Stimulated activated CD8-positive, alpha-beta memory T cell treated with anti-CD3 and anti-CD28 coated beads, Interleukin-7, amount 100 ng/mL, for 1 hour (primary cell): ENCODE data around the gene INPP5B.
"Not testable (repeated sequence)": the region's sequence is repeated elsewhere in the genome, so short reads cannot be mapped to it uniquely, and the experiment has no call there.

Experiments
- DNase-seq, 2 donors: peaks; one replicate each; pipeline ENCODE4 v3.0.0-alpha.2; 2020; ENCODE audit warnings: low read depth in 2 of 2

INPP5B gene

DNA sequence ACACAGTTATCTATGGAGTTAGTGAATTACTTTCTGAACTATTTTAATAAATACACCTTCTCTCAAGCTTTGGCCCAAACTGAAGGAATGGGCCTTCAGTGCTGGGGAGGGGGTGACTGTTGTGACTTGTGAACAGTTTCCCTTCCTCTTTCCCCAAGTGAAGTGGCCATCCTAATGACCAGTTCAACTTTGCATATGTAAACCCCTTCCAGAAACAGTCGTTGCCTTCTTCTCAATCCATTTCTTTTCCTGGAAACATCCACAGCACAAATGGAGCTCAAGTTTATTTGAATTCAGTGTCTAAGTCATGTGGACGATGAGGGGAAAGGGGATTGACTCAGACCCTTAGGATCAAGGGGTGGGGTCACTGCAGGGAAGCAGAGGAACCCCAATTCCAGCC lies 1.3 kb upstream of the INPP5B start:
- DNase-seq = no peak

DNA sequence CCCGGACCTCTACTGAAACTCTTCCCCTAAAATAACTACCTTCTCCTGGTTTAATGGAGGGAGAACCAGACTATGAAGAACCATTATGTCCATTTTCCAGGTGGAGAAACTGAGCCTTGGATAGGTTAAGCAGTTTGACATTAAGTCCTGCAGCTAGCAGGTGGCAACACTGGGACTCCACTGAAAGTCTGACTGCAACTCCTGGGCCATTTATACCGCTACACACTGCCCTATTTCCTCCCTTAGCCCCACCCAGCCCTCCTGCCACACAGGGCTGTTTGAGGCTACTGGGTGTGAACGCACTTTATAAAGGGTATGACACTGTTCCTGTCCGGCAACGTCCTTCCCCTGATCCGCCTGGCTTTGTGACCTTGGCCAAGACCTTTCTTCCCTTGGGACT lies 511 bp upstream of the INPP5B start:
- DNase-seq = no peak

DNA sequence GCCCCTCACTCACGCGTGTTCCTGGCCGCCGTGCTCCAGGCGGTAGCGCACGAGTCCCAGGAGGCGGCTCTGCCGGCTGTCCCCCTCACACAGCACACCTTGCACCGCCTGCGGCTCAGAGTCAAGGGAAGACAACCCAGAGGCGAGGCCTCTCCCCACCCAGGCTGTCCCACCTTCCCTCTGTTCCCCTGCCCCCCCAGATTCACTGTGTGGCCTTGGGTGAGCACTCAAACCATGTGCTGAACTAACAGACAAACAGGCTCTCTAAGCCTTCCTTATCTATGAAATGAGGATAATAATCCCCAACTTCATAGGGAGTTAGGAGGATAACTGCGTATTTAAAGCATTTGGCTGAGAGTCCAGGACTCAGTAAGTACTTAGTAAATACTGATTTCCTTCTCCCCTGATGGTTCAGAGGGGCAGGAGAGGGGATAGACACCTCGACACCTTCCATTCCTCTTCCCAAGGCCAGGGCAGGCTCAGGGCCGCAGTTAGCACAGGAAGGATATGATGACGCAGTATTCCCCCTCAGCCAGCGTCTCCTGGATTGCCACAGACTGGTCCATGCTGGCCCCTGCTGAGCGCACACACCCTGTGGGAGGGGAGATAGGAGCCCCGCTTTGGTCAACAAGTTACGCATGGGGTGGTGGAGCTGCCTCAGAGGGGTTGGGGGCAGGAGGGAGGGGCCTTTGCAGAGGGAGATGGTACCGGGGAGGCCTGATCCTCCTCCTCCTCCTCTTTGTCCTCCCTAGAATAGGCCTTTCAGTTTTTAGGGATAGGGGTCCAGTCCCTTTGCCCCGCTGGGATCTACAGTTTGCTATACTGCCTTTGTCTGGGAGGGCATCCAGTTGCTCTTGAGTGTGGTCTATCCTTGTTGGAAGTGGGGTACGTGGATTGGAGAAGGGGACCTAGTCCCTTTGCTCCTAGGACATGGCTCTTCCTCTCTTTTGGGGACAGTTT lies 830 bp downstream of the INPP5B start:
- no peak for DNase-seq

DNA sequence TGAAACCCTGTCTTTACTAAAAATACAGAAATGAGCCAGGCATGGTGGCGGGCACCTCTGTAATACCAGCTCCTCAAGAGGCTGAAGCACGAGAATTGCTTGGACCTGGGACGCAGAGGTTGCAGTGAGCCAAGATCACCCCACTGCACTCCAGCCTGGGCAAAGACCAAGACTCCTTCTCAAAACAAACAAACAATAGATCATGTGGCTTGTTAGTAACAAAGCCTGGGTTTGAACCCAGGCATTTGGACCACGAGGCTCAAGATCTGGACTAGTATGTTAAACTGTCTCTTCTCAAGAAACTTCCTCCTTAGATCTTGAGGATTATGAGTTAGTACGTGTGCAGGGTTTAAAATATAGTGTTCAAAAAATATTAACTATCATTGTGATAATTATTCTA lies 1.6 kb downstream of the INPP5B start:
- DNase-seq = no peak

DNA sequence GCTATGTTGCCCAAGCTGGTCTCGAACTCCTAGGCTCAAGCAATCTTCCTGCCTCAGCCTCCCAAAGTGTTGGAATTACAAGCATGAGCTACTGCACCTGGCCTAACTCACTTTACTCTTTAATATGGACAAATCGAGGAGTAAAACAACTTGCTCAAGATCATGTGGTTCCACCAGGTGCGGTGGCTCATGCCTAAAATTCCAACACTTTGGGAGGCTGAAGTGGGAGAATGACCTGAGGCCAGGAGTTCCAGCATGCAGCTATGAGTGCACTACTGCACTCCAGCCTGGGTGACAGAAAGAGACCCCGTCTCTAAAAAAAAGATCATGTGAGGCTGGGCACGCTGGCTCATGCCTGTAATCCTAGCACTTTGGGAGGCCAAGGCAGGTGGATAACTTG lies 2.0 kb downstream of the INPP5B start:
- DNase-seq = no peak

DNA sequence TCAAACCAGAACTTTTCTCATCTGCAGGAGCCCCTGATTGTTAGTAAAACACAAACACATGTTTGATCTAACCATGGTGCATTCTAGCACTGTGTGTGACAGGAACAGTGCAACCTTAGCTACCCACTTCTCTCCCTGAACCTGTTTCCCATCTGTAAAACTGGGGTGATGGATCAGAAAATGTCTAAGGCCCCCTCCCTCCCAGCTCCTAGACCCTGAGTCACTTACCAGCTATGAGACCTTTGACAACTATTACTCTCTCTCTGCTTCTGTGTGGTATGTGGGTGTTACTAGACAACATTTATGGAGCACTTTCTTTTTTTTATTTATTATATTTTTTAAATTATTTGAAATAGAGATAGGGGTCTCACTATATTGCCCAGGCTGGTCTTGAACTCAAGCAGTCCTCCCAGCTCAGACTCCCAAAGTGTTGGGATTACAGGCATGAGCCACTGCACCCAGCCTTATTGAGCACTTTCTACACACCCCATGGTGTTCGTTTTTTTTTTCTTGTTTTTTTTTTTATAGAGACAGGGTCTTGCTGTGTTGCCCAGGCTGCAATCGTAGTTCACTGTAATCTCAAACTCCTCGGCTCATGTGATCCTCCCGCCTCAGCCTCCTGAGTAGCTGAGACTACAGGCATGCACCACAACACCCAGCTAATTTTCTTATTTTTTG lies 2.6 kb downstream of the INPP5B start:
- DNase-seq = no peak

DNA sequence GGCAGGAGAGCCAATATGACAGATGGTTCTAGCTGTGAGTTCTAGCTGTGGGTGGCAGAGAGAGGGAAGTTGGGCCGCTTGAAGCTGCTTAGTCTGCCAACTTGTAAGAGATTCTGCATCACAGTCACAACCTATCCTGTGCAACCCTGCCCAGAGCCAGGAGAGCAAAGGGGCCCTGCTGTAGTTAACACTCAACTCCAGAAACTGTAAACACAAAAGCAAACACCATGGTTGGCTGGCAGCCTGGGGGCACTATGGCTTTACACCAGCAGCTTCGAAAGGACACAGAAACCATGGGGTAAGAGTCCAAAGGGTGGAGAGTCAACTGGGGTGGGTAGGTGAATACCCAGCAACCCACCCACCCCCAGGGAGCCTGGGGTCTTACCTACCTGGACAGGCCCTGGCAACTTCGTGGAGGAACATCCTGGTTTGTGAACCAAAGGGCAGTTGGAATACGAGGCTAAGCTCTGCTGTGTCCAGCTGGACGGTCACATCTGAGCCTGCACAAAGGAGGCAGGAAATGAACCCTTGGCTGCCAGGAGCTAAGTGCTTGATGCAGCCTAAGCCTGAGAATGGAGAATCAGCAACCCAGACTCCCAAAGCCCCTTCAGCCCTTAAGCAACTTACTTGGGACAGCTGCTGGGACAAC lies 6.4 kb downstream of the INPP5B start:
- DNase-seq = no peak

DNA sequence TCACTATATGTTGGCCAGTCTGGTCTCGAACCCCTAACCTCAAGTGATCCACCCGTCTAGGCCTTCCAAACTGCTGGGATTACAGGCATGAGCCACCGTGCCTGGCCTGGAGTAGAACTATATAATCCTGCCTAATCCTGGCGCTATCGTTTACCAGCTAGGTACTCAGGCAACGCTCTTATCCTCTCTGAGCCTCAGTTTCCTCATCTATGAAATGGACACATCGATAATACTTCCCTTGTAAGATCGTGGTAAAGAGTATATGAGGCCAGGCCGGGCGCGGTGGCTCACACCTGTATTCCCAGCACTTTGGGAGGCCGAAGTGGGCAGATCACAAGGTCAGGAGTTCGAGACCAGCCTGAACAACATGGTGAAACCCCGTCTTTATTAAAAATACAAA lies 10.1 kb downstream of the INPP5B start:
- DNase-seq = not testable (repeated sequence)

DNA sequence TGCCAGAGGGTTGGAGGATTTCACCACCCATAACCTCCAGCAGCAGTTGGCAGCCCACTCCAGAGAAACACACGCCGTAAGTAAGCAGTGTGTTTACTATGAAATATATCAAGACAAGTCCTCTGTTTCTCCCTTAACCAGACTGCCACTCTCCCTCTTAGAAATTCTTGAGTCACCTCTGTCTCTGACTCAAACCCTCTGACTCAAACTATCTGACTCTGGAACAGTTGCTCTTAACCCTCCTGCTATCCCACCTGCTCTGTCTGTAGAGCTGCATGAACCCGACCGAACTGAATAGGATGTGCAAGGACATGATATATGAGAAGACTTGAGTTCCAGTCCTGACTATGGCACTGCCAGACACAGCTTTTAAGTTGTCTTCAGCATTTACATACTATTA lies 14.1 kb downstream of the INPP5B start:
- no peak for DNase-seq

DNA sequence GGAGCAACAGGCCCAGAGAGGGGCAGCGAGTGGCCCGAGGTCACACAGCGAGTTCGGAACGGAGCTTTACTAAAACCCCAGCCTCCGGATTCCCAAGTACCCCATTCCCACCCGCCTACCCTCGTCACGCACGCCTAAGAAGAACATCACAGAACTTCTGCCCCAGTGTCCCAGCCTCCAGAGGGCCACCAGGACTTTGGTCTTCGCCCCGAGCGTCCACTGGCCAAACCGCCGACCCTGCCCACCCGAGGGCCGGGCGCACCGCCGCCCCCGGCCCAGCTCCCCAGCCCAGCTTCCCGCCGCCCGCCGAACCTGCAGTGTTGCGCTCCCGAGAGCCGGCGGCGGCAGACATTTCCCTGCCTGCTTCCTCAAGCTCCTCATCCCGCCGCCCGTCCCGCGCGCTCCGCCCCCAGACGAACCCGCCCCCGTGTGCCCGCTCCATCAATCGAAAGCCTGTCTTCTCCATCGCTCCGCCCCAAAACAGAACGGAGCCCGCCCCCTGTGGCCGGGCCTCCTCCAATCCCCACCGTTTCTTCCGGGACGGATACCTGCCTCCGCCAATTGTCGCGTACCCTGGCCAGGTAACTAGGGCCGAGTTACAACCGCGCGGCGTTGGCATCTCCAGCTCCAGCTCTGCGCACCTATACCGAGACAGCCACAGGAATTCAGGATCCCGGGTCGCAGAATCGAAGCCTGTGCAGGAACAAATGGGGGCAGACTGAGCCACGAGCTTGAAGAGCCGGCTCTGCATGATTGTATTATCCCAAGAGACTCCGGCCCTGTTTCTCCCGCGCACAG lies 15.3 kb downstream of the INPP5B start:
- peak; percentile 92 for DNase-seq

DNA sequence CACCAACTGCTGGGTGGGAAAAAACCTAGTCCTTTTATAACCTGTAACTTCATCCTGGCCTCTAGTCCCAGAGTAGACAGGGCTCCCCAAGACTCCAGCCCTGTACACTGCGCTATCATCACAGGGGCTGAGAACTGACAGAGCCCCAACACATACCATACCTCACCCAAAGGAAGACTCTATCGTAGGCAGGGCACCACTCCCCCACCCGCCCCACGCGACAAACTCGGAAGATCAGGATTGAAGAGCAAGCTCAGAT lies 15.8 kb downstream of the INPP5B start:
- no peak for DNase-seq

DNA sequence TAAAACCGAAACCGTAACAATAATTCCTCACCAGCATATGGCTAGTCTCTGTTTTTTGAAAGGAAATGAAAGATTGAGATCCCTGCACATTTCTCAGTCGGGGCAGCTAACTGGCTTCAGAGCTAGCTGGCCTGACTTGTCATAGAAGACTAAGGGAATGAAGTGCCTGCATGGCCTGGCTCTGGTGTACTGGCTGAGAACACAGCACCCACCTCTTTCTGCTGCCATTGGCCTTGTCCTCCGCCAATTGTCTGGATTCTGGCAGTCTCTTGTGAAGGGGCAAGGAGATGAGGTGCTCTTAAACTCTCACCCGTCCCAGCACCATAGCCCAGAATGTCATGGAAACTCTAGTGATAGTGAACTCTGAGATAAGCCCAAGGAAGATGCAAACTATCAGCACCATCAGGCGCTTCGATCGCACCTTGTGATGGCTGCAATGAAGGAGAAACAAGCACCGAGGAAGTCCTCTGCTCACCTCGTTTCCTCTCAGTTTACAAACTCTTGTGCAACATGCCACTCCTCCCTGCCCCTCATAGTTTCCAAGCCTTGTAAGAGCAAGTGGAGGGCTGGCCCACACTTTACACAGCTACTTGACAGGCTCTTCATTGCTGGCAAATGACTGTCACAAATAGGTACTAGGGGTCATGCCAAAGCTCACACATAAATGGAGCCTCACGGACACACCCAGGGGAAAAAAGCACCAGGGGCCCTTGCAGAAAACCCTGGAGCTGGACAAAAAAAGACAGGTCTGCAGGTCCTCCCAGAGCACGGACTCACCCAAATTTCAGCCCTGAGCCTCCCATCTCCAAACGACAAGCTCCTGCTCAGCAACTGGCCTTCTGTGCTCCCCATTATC lies 16.4 kb downstream of the INPP5B start:
- peak in 1 of 2 donors; percentile 9 for DNase-seq

DNA sequence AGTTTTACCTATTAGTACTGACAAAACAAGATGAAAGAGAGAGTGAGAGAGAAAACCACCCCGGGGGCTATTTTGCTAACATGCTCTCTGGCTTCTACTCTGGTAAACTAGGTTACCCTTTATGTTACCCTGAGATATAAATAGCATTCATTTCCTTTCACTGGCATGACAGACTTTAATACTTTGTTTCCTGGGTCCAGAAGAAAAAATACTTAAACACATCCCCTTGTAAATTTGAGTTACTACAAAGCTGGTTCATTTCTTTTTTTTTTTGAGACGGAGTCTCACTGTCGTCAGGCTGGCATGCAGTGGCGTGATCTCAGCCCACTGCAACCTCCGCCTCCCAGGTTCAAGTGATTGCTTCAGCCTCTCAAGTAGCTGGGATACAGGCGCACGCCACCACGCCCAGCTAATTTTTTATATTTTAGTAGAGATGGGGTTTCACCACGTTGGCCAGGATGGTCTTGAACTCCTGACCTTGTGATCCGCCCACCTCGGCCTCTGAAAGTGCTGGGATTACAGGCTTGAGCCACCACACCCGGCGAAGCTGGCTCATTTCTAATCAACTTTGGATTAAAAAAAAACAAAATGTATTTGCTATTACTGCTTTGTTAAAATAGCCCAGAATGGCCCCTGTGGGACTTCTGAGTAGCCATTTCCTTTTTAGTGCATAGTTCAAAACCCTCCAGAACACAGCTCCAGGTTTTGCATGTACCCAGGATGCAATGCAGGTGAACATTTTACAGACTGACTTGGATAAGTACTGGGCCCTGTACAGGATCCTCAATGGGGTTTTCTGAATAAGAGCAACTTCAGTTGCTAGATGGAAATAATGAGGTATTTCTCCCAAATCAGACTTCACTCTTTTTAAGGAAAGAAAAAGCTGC lies 20.6 kb downstream of the INPP5B start:
- no peak for DNase-seq

DNA sequence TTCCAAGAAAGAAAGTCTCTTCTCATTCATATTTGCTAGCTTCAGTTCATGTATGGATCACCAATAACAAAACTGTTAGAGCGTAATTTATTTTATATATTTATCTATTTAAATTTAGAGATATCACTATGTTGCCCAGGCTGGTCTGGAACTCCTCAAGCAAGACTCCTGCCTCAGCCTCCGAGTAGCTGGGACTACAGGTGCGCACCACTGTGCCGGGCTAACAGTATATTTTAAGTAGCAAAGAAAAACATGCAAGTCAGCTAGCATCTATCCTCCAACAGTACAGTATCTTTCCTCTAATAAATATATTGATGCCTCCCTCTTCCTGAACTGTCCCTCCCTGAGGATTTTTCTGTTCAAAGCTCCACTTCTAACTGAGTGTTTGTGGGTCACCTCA lies 21.5 kb downstream of the INPP5B start:
- DNase-seq = no peak

DNA sequence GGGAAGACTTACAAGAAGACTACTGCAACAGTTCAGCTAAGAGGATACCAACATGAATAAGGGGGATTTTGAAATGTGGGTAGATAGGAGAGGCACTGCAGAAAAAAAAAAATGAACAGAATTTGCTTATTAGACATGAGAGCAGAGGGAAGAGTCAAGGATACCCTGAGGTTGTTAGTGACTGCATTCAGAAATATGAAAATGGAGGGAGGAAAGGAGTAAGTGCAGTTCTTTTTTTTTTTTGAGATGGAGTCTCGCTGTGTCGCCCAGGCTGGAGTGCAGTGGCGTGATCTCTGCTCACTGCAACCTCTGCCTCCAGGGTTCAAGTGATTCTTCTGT lies 23.3 kb downstream of the INPP5B start:
- no peak for DNase-seq

DNA sequence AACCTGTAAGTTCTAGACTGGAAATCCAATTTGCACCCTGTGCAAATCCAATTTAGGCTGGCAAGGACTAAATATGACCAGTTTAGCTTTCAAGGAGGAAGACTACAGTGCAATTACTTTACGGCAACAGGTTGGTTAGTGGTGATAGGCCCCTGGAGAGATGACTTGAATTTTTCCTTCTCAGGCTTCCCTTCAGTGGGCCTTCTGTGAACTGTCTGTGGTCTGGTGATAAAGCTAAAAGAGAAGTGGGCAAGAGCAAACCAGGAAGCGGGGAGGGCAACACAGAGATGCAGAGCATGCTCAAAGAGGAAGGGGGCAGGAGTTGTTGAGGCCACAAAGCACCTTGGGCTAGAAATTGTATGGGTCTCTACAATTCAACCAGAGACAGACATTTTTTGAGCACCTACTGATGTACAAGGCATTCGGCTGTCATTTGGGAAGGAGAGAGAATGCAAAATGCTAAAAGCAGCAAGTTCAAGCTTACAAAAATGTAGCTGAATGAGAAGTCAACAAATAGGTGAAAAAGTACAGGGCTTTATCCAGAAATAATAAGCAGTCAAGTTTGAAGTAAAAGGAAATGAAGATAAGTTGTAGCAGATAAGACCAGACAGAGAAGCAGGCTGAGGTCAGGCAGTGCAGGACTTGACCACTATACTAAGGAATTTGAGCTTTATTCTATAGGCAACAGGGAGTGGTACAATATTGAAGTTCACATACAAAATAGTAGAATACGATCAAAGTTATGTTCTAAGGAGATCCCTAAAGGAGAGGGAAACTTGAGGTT lies 23.9 kb downstream of the INPP5B start:
- DNase-seq = no peak

DNA sequence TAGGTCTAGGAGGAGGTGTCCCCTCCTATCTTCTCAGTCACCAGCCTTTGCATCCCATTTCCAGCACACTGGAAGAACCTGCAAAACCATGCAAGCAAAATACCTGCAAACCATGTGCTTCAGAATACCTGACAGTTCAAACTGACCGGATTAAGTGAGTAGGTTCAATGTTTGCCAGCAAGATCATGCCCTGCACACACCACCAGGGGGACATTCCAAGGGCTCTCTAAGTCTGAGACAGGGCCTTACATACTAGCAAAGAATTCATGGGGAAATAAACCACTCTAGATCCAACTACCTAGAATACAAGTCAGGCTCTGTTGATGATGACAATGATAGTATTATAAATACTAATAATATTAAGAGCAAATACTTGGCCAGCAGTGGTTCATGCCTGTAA lies 27.6 kb downstream of the INPP5B start:
- DNase-seq = no peak

DNA sequence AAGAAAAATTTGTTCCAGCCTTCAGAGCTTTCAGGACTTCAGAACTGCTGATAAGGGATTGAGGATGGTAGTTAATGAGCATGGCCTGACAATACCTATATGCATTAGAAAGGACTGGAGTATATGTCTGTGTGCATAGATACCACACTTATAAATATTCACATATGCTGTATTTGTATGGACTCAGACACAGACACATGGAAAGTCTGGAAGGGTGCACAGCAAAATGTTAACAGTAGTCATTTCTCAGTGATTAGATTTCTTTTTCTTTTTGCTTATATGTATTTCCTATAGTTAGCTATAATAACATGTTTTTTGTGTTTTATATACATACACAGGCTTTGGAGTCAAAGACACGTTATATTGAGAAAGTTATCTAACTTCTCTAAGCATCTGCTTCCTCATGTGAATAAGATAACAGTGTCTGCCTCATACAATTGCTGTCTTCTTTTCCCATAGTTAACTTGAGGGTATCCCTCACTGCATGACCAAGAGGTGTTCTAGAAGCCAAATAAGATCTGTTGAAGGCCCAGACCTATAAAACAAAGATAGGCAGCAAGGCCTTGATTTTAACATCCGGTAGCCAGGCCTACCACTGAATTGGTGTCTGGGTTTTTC lies 31.3 kb downstream of the INPP5B start:
- DNase-seq = no peak
